ENCODE results near the gene P3H3. TPM values are rescaled to one million over a fixed set of nuclear protein-coding genes. Genes with fewer than 3 reads are reported as not detected.

The P3H3 gene
- total and polyA plus RNA-seq, 2 donors (not counting 3 experiments of a cell fraction or from before 2014, with no cell fraction given) = 75.9 to 76.5 TPM

- DNase-seq (ENCODE audit: low read depth, low spot score) (peak; percentile 78), FAIRE-seq (peak; percentile 86)
- Histone ChIP-seq H3K9me1 (replicated peaks; ENCODE audit: control insufficient read depth, extremely low read depth, insufficient read depth, low read length) (no peaks in the 10 kb centered on the region), H3K27me3 (ENCODE audit: control insufficient read depth in 2 of 2, insufficient read depth in 2 of 2, low read length in 2 of 2) (no peaks in the 10 kb centered on the region), H3K9ac (replicated peaks; ENCODE audit: extremely low read depth, insufficient read depth, low read length) (peak within 1 kb of the TSS; percentile 67), H3K4me3 (replicated peaks in 1 of 3; ENCODE audit: insufficient read depth in 1 of 3, low read depth in 1 of 3, low read length in 3 of 3) (peak within 1 kb of the TSS; percentile 60 to 95 (median 75)), H3K4me1 (ENCODE audit: control insufficient read depth, extremely low read depth, insufficient read depth, low read length) (peaks cover 32% of the 10 kb centered on the region), H2AFZ (ENCODE audit: low read depth, low read length) (peak within 1 kb of the TSS; percentile 68), H4K20me1 (replicated peaks; ENCODE audit: control insufficient read depth, extremely low read depth, insufficient read depth, low read length) (no peaks in the 10 kb centered on the region), H3K36me3 (ENCODE audit: control insufficient read depth in 2 of 2, extremely low read depth in 1 of 2, insufficient read depth in 2 of 2, low read length in 2 of 2) (peaks cover 2 to 33% of the 10 kb centered on the region in 2 experiments), H3K9me3 (replicated peaks; ENCODE audit: control insufficient read depth, insufficient read depth, low read length) (no peaks in the 10 kb centered on the region), H3K27ac (ENCODE audit: insufficient read depth, low read depth, low read length) (peak within 1 kb of the TSS; percentile 43), H3K4me2 (ENCODE audit: insufficient read depth, low read length) (peak within 1 kb of the TSS; percentile 75), H3K79me2 (ENCODE audit: control insufficient read depth, insufficient read depth, low read length) (peaks cover 37% of the 10 kb centered on the region)
- TF ChIP-seq FOS (IDR thresholded peaks at IDR 0.05; ENCODE audit: borderline replicate concordance, insufficient read depth, low read length) (no peak), POLR2A (IDR thresholded peaks at IDR 0.05; ENCODE audit: low read depth, low read length) (peak; percentile 98), MYC (IDR thresholded peaks at IDR 0.05; ENCODE audit: low read depth, low read length) (no peak), MAX (IDR thresholded peaks at IDR 0.05; ENCODE audit: insufficient read depth, insufficient read length) (no peak), CTCF (IDR thresholded peaks at IDR 0.05; ENCODE audit: extremely low read depth in 1 of 2, insufficient read depth in 1 of 2, low read depth in 1 of 2, low read length in 2 of 2) (no peak), POLR2AphosphoS5 (IDR thresholded peaks at IDR 0.05; ENCODE audit: insufficient read depth, low read depth, low read length) (peak; percentile 99)
- intact Hi-C loops (cut with micrococcal nuclease) = loop anchor here (1.0 kb wide), 1 partner anchor 15 kb away; the partner anchor contains the start of gene USP5
- ChIA-PET POLR2A (interaction anchor here (0.6 to 2.4 kb wide), 17 partner anchors 15 to 794 kb away, joined by 3 to 48 read pairs (median 4); partner anchors contain the start of genes C12orf57, CDCA3, LRRC23 and MLF2), CTCF (interaction anchor here (0.8 to 3.9 kb wide), 8 partner anchors 15 to 241 kb away, joined by 3 to 43 read pairs (median 12); partner anchors contain the start of genes C1RL, CDCA3, MLF2 and USP5)
- BruUV-seq (replicated peaks) = no TSS peak
- dilution Hi-C loops (cut with MboI; ENCODE audit: extremely low pct_ligation_motif_present, low sequenced_read_pairs) = no loop called here
Measured at GRCh38 chr12:6867413-6868210, 39.4 kb downstream of the P3H3 start, which contains the start of gene TPI1. TSS of gene TPI1 (plus strand) at chr12:6867531. CDS start at chr12:6867567, 36 bp downstream.

All from endothelial cell of umbilical vein (primary cell).